Natural killer cell (primary cell): ENCODE measurements around the gene SRSF6. TPM values are rescaled to one million over a fixed set of nuclear protein-coding genes. Genes with fewer than 3 reads are reported as not detected.

Experiments
- ATAC-seq, 3 donors: fragments of 150-1000 bp in 2 of 3; fragments of 200-7000 bp in 1 of 3; cut with Tn5 transposase; 1 replicate in 1 of 3; 2 replicates in 2 of 3; pipeline ENCODE4 v1.10.0; 2021; ENCODE audit warnings: mild to moderate bottlenecking in 2 of 3, moderate library complexity in 2 of 3
- DNase-seq, 2 donors: peaks; one replicate each; pipeline versions ENCODE4 v3.0.0 to v3.0.0-alpha.2; 2013 to 2021; ENCODE audit warnings: mixed read lengths in 1 of 2
- H3K27ac ChIP-seq: one replicate; pipeline ENCODE4 v1.5.1; 2013; ENCODE audit warnings: mild to moderate bottlenecking, low read length
- H3K27me3 ChIP-seq: one replicate; pipeline ENCODE4 v1.6.1; 2013; ENCODE audit warnings: low read length; ENCODE audit not compliant: control insufficient read depth, insufficient read depth
- H3K36me3 ChIP-seq: one replicate; pipeline ENCODE4 v1.6.1; 2013; ENCODE audit warnings: low read length; ENCODE audit not compliant: control insufficient read depth, insufficient read depth
- H3K4me1 ChIP-seq: one replicate; pipeline ENCODE4 v1.6.1; 2013; ENCODE audit warnings: low read length; ENCODE audit not compliant: control insufficient read depth, insufficient read depth
- H3K4me3 ChIP-seq: one replicate; pipeline ENCODE4 v1.5.1; 2013; ENCODE audit warnings: low read length
- H3K9me3 ChIP-seq: one replicate; pipeline ENCODE4 v1.6.1; 2013; ENCODE audit warnings: low read length; ENCODE audit not compliant: control insufficient read depth, insufficient read depth
- H3K27ac Mint-ChIP-seq, 2 donors: one replicate each; pipeline ENCODE4 v1.8.0; 2022; ENCODE audit warnings: mild to moderate bottlenecking in 2 of 2, mixed read lengths in 2 of 2, moderate library complexity in 1 of 2
- H3K27me3 Mint-ChIP-seq, 2 donors: one replicate each; pipeline ENCODE4 v1.8.0; 2022; ENCODE audit warnings: low read depth in 2 of 2, mixed read lengths in 2 of 2
- H3K36me3 Mint-ChIP-seq: one replicate; pipeline ENCODE4 v1.8.0; 2022; ENCODE audit warnings: mixed read lengths
- H3K4me1 Mint-ChIP-seq, 2 donors: one replicate each; pipeline ENCODE4 v1.8.0; 2022; ENCODE audit warnings: mixed read lengths in 2 of 2
- H3K4me3 Mint-ChIP-seq: one replicate; pipeline ENCODE4 v1.8.0; 2022; ENCODE audit warnings: mild to moderate bottlenecking, moderate library complexity, mixed read lengths
- H3K9me3 Mint-ChIP-seq, 2 donors: one replicate each; pipeline ENCODE4 v1.8.0; 2022; ENCODE audit warnings: mixed read lengths in 2 of 2
- CTCF ChIP-seq: fragments of 200-600 bp; IDR thresholded peaks from one replicate; pipeline ENCODE4 v1.8.0; 2022; ENCODE audit warnings: antibody characterized with exemption
- WGBS: methylation state at CpG from one replicate; pipeline ENCODE4 v1.1.7; 2013; ENCODE audit warnings: missing lambda C conversion rate; ENCODE audit not compliant: insufficient coverage; 5-methylcytosine and 5-hydroxymethylcytosine counted together
- intact Hi-C: fragments of 100-400 bp; cut with micrococcal nuclease; formaldehyde crosslinking; loops from one replicate; pipeline ENCODE4 v1.14.2; 2022
- total RNA-seq, 4 donors: library from RNA; stranded (reverse); fragments of 120-200 nt in 1 of 4; gene quantifications; one replicate each; pipeline versions ENCODE4 v1.2.3 to v1.2.4, GENCODE V29; 2013 to 2022

Gene SRSF6
- total RNA-seq, 3 donors from 2014 or later (not counting 1 experiment from before 2014, with no cell fraction given), result 184 to 252 (median 229) TPM

- peaks cover 0 to 6% of the 10 kb centered on the region in 2 donors for H3K4me1 Mint-ChIP-seq
- Histone ChIP-seq H3K36me3 (no peaks in the 10 kb centered on the region), H3K9me3 (no peaks in the 10 kb centered on the region), H3K4me3 (no peak overlapping the region), H3K4me1 (no peaks in the 10 kb centered on the region), H3K27ac (no peak overlapping the region), H3K27me3 (no peaks in the 10 kb centered on the region)
- no peaks in the 10 kb centered on the region for H3K36me3 Mint-ChIP-seq
- WGBS, result 72% methylated on average over 3 of the region's 3 CpGs
- H3K27ac Mint-ChIP-seq, result no peak overlapping the region
- no peaks in the 10 kb centered on the region for H3K9me3 Mint-ChIP-seq
- no peak overlapping the region for H3K4me3 Mint-ChIP-seq
- intact Hi-C loops, result no loop called here
- ATAC-seq (no peak), DNase-seq (no peak)
- no peak for TF ChIP-seq CTCF
- H3K27me3 Mint-ChIP-seq, result no peaks in the 10 kb centered on the region
Observed at GRCh38 chr20:43477193-43477592, 19.5 kb downstream of the SRSF6 start.

GRCh38 chr20:43477619-43478018 lies 19.9 kb downstream of the SRSF6 start:
- H3K27me3 ChIP-seq, result no peaks in the 10 kb centered on the region
- H3K9me3 Mint-ChIP-seq, result no peaks in the 10 kb centered on the region

GRCh38 chr20:43490038-43490437 lies 32.3 kb downstream of the SRSF6 start:
- no peaks in the 10 kb centered on the region for H3K4me1 Mint-ChIP-seq
- ATAC-seq (no peak), DNase-seq (no peak)
- Histone ChIP-seq H3K9me3 (peaks cover 7% of the 10 kb centered on the region), H3K36me3 (no peaks in the 10 kb centered on the region), H3K27ac (no peak overlapping the region), H3K27me3 (no peaks in the 10 kb centered on the region), H3K4me1 (no peaks in the 10 kb centered on the region), H3K4me3 (no peak overlapping the region)
- intact Hi-C loops, result no loop called here
- no peak overlapping the region for H3K4me3 Mint-ChIP-seq
- H3K9me3 Mint-ChIP-seq, result no peaks in the 10 kb centered on the region
- 94% methylated on average over 2 of the region's 2 CpGs for WGBS
- no peaks in the 10 kb centered on the region for H3K36me3 Mint-ChIP-seq
- TF ChIP-seq CTCF, result no peak
- H3K27me3 Mint-ChIP-seq, result peaks cover 0 to 2% of the 10 kb centered on the region in 2 donors
- H3K27ac Mint-ChIP-seq, result no peak overlapping the region

More at GRCh38 chr20:43477619-43478018, 19.9 kb downstream of the SRSF6 start:
- Mint-ChIP-seq H3K36me3 (no peaks in the 10 kb centered on the region), H3K27me3 (no peaks in the 10 kb centered on the region), H3K4me1 (peaks cover 0 to 3% of the 10 kb centered on the region in 2 donors), H3K4me3 (no peak overlapping the region), H3K27ac (no peak overlapping the region)
- H3K27ac ChIP-seq, result no peak overlapping the region
- WGBS, result 97% methylated on average over 3 of the region's 4 CpGs
- no peak for DNase-seq
- H3K36me3 ChIP-seq, result no peaks in the 10 kb centered on the region
- H3K9me3 ChIP-seq, result no peaks in the 10 kb centered on the region
- H3K4me1 ChIP-seq, result no peaks in the 10 kb centered on the region
- intact Hi-C loops, result no loop called here
- H3K4me3 ChIP-seq, result no peak overlapping the region
- no peak for TF ChIP-seq CTCF
- ATAC-seq, result no peak

- Histone ChIP-seq H3K4me3 (no peak overlapping the region), H3K9me3 (peaks cover 3% of the 10 kb centered on the region), H3K27me3 (no peaks in the 10 kb centered on the region), H3K36me3 (no peaks in the 10 kb centered on the region), H3K4me1 (no peaks in the 10 kb centered on the region), H3K27ac (no peak overlapping the region)
- H3K4me3 Mint-ChIP-seq, result no peak overlapping the region
- DNase-seq (no peak), ATAC-seq (no peak)
- H3K27ac Mint-ChIP-seq, result no peak overlapping the region
- no peaks in the 10 kb centered on the region for H3K9me3 Mint-ChIP-seq
- no peak for TF ChIP-seq CTCF
- H3K4me1 Mint-ChIP-seq, result no peaks in the 10 kb centered on the region
- peaks cover 0 to 4% of the 10 kb centered on the region in 2 donors for H3K27me3 Mint-ChIP-seq
- WGBS, result 74% methylated on average over 3 of the region's 3 CpGs
- no peaks in the 10 kb centered on the region for H3K36me3 Mint-ChIP-seq
- intact Hi-C loops, result no loop called here
Observed at GRCh38 chr20:43492101-43492500, 34.4 kb downstream of the SRSF6 start.
